SW 1271 (cell line): ENCODE results near the gene PLA2G7.
"Not testable (repeated sequence)": the region's sequence is repeated elsewhere in the genome, so short reads cannot be mapped to it uniquely, and the experiment has no call there.

Experiments
- DNase-seq, 2 experiments: peaks; one replicate each; lab custom pipeline; 2025; lab: John Stamatoyannopoulos, UW

PLA2G7 gene

GRCh38 chr6:46734867-46735719, at the start of gene PLA2G7:
TSS of gene PLA2G7 (minus strand) at chr6:46735375. CDS start at chr6:46722891, 12,484 bp downstream.
- DNase-seq = no peak

GRCh38 chr6:46784535-46784934, 49.4 kb upstream of the PLA2G7 start:
- no peak for DNase-seq

- peak in 1 of 2 experiments; percentile 56 for DNase-seq
Measured at GRCh38 chr6:46781478-46782378, 46.6 kb upstream of the PLA2G7 start.

GRCh38 chr6:46777476-46778346, 42.5 kb upstream of the PLA2G7 start:
- DNase-seq = no peak

GRCh38 chr6:46776070-46776712, 41.0 kb upstream of the PLA2G7 start:
- no peak for DNase-seq

GRCh38 chr6:46774736-46775135, 39.6 kb upstream of the PLA2G7 start:
- DNase-seq = not testable (repeated sequence)

GRCh38 chr6:46773201-46773855, 38.2 kb upstream of the PLA2G7 start:
- no peak for DNase-seq

- no peak for DNase-seq
Measured at GRCh38 chr6:46772762-46773161, 37.6 kb upstream of the PLA2G7 start.

GRCh38 chr6:46772016-46772415, 36.8 kb upstream of the PLA2G7 start:
- no peak for DNase-seq

- DNase-seq = no peak
Measured at GRCh38 chr6:46764961-46765360, 29.8 kb upstream of the PLA2G7 start.

- DNase-seq = not testable (repeated sequence)
Measured at GRCh38 chr6:46764280-46764679, 29.1 kb upstream of the PLA2G7 start.

GRCh38 chr6:46763466-46763865, 28.3 kb upstream of the PLA2G7 start:
- DNase-seq = no peak

GRCh38 chr6:46760925-46761324, 25.8 kb upstream of the PLA2G7 start:
- DNase-seq = no peak

- no peak for DNase-seq
Measured at GRCh38 chr6:46758960-46759753, 24.0 kb upstream of the PLA2G7 start.

GRCh38 chr6:46757214-46757596, 22.0 kb upstream of the PLA2G7 start:
- no peak for DNase-seq

- DNase-seq = no peak
Measured at GRCh38 chr6:46756469-46757213, 21.5 kb upstream of the PLA2G7 start.

GRCh38 chr6:46755865-46756264, 20.7 kb upstream of the PLA2G7 start:
- DNase-seq = no peak

GRCh38 chr6:46751658-46752057, 16.5 kb upstream of the PLA2G7 start:
- no peak for DNase-seq

- no peak for DNase-seq
Measured at GRCh38 chr6:46749731-46750130, 14.6 kb upstream of the PLA2G7 start.
